Thyroid gland (tissue), 4 donors: ENCODE data around the gene DQX1. TPM values are rescaled to one million over a fixed set of nuclear protein-coding genes. Genes with fewer than 3 reads are reported as not detected.

Experiments
- DNase-seq, 2 donors: peaks; one replicate each; pipeline ENCODE4 v3.0.0-alpha.2; 2019
- H3K27ac ChIP-seq, 3 donors: fragments of 200-600 bp; sonication (generic); 1 replicate in 2 of 3; 2 replicates in 1 of 3; pipeline ENCODE4 v1.5.1; 2016 to 2019; ENCODE audit warnings: mild to moderate bottlenecking in 1 of 3, moderate library complexity in 1 of 3
- H3K27me3 ChIP-seq: fragments of 200-600 bp; sonication (generic); one replicate; pipeline ENCODE4 v1.5.1; 2019
- H3K36me3 ChIP-seq, 2 donors: fragments of 200-600 bp; sonication (generic); one replicate each; pipeline ENCODE4 v1.5.1; 2016 to 2019
- H3K4me1 ChIP-seq, 2 donors: fragments of 200-600 bp; sonication (generic); one replicate each; pipeline ENCODE4 v1.5.1; 2017 to 2019
- H3K4me3 ChIP-seq, 3 donors: fragments of 200-600 bp; sonication (generic); replicated peaks in 1 of 3; 1 replicate in 2 of 3; 2 replicates in 1 of 3; pipeline ENCODE4 v1.5.1; 2016; ENCODE audit warnings: mild to moderate bottlenecking in 1 of 3
- H3K9me3 ChIP-seq: fragments of 200-600 bp; sonication (generic); one replicate; pipeline ENCODE4 v1.5.1; 2017
- CTCF ChIP-seq, 6 experiments: fragments of 200-600 bp in 3 of 6; fragments of 450-650 bp in 3 of 6; sonication (generic) in 3 of 6; IDR thresholded peaks; one replicate each; pipeline ENCODE4 v1.5.1; 2016 to 2019; ENCODE audit warnings: antibody characterized with exemption in 6 of 6, mild to moderate bottlenecking in 2 of 6, inconsistent platforms in 1 of 6, moderate library complexity in 1 of 6
- POLR2A ChIP-seq, 2 donors: fragments of 450-650 bp; IDR thresholded peaks; one replicate each; pipeline ENCODE4 v1.6.1; 2017; ENCODE audit warnings: antibody characterized with exemption in 2 of 2, mild to moderate bottlenecking in 2 of 2, moderate library complexity in 1 of 2
- WGBS, 2 donors: methylation state at CpG; one replicate each; pipeline ENCODE4 v1.1.5; 2017; 5-methylcytosine and 5-hydroxymethylcytosine counted together
- intact Hi-C: fragments of 100-400 bp; cut with DNase I; formaldehyde crosslinking; loops from one replicate; pipeline ENCODE4 v1.15.1; 2023
- total RNA-seq, 4 donors: library from RNA; depleted of rRNA; stranded (reverse); fragments of >200 nt; gene quantifications; one replicate each; pipeline ENCODE4 v1.2.3, GENCODE V29; 2016

DQX1 gene
- total RNA-seq, 4 donors from 2014 or later: not detected

GRCh38 chr2:74513605-74514367, 12.2 kb downstream of the DQX1 start:
- WGBS, 2 donors: 4 to 7% methylated on average over 31 to 38 of the region's 52 CpGs
- DNase-seq: no peak
- Histone ChIP-seq H3K9me3 (no peaks in the 10 kb centered on the region), H3K4me1 (peaks cover 7 to 26% of the 10 kb centered on the region in 2 donors), H3K36me3 (no peaks in the 10 kb centered on the region), H3K4me3 (no peak overlapping the region), H3K27ac (no peak overlapping the region), H3K27me3 (peaks cover 53% of the 10 kb centered on the region)
- intact Hi-C loops: no loop called here
- TF ChIP-seq POLR2A (IDR thresholded peaks at IDR 0.05) (no peak), CTCF (IDR thresholded peaks at IDR 0.05) (no peak)

GRCh38 chr2:74512744-74513604, 13.1 kb downstream of the DQX1 start:
- H3K4me3 ChIP-seq: no peak overlapping the region
- TF ChIP-seq POLR2A (IDR thresholded peaks at IDR 0.05) (no peak), CTCF (IDR thresholded peaks at IDR 0.05) (no peak)
- no peak overlapping the region for H3K27ac ChIP-seq
- intact Hi-C loops: no loop called here
- peaks cover 53% of the 10 kb centered on the region for H3K27me3 ChIP-seq
- H3K36me3 ChIP-seq: no peaks in the 10 kb centered on the region
- 3 to 5% methylated on average over 8 to 9 of the region's 36 CpGs for WGBS, 2 donors
- no peak for DNase-seq
- H3K9me3 ChIP-seq: no peaks in the 10 kb centered on the region
- peaks cover 7 to 33% of the 10 kb centered on the region in 2 donors for H3K4me1 ChIP-seq

GRCh38 chr2:74511104-74511989, 14.7 kb downstream of the DQX1 start:
- intact Hi-C loops: no loop called here
- H3K9me3 ChIP-seq: no peaks in the 10 kb centered on the region
- H3K4me3 ChIP-seq: no peak overlapping the region
- H3K27me3 ChIP-seq: peaks cover 45% of the 10 kb centered on the region
- TF ChIP-seq CTCF (IDR thresholded peaks at IDR 0.05) (no peak), POLR2A (IDR thresholded peaks at IDR 0.05) (no peak)
- 22 to 29% methylated on average over 11 of the region's 11 CpGs for WGBS, 2 donors
- no peak overlapping the region for H3K27ac ChIP-seq
- no peak for DNase-seq
- H3K36me3 ChIP-seq: no peaks in the 10 kb centered on the region
- H3K4me1 ChIP-seq: peaks cover 12 to 35% of the 10 kb centered on the region in 2 donors

- no peaks in the 10 kb centered on the region for H3K9me3 ChIP-seq
- peaks cover 37% of the 10 kb centered on the region for H3K27me3 ChIP-seq
- intact Hi-C loops: no loop called here
- no peak overlapping the region for H3K4me3 ChIP-seq
- peaks cover 16 to 35% of the 10 kb centered on the region in 2 donors for H3K4me1 ChIP-seq
- H3K36me3 ChIP-seq: peaks cover 7 to 9% of the 10 kb centered on the region in 2 donors
- no peak overlapping the region for H3K27ac ChIP-seq
- 71 to 78% methylated on average over 4 of the region's 4 CpGs for WGBS, 2 donors
- TF ChIP-seq POLR2A (IDR thresholded peaks at IDR 0.05) (no peak), CTCF (IDR thresholded peaks at IDR 0.05) (no peak)
- no peak for DNase-seq
Observed at GRCh38 chr2:74510272-74510671, 15.8 kb downstream of the DQX1 start.
